Ovary (tissue), 9 donors: ENCODE data around the gene USP24. TPM values are rescaled to one million over a fixed set of nuclear protein-coding genes. Genes with fewer than 3 reads are reported as not detected.

ENCODE experiments used
- DNase-seq, 5 donors: peaks; one replicate each; pipeline ENCODE4 v3.0.0-alpha.2; 2019 to 2020
- H3K27ac ChIP-seq, 2 donors: fragments of 200-600 bp; one replicate each; pipeline versions ENCODE4 v1.5.1 to v1.8.0; 2019 to 2022
- H3K27me3 ChIP-seq: fragments of 200-600 bp; one replicate; pipeline ENCODE4 v1.8.0; 2022
- H3K36me3 ChIP-seq: fragments of 200-600 bp; sonication (generic); one replicate; pipeline ENCODE4 v1.5.1; 2019
- H3K4me1 ChIP-seq: one replicate; pipeline ENCODE4 v1.8.1; 2013; ENCODE audit warnings: mild to moderate bottlenecking, moderate library complexity; ENCODE audit not compliant: insufficient read depth
- H3K4me3 ChIP-seq: fragments of 200-600 bp; sonication (generic); one replicate; pipeline ENCODE4 v1.5.1; 2017
- H3K9me3 ChIP-seq, 2 donors: fragments of 200-600 bp in 1 of 2; sonication (generic) in 1 of 2; one replicate each; pipeline versions ENCODE4 v1.5.1 to v1.8.1; 2013 to 2019; ENCODE audit warnings: mild to moderate bottlenecking in 1 of 2, moderate library complexity in 1 of 2
- CTCF ChIP-seq, 3 donors: fragments of 450-650 bp in 2 of 3; fragments of 200-600 bp in 1 of 3; IDR thresholded peaks; one replicate each; pipeline versions ENCODE4 v1.5.1 to v1.8.0; 2016 to 2022; ENCODE audit warnings: antibody characterized with exemption in 3 of 3, mild to moderate bottlenecking in 1 of 3
- EP300 ChIP-seq: sonication (generic); formaldehyde crosslinking; IDR thresholded peaks from one replicate; pipeline ENCODE4 v1.6.1; 2017; ENCODE audit warnings: antibody characterized with exemption
- POLR2A ChIP-seq: fragments of 450-650 bp; IDR thresholded peaks from one replicate; pipeline ENCODE4 v1.6.1; 2017; ENCODE audit warnings: antibody characterized with exemption, mild to moderate bottlenecking, moderate library complexity
- WGBS, 3 donors: extraction: QIAGEN DNeasy Blood & Tissue Kit in 1 of 3; methylation state at CpG; one replicate each; pipeline versions ENCODE4 v1.1.5 to v1.1.7; 2013 to 2017; 5-methylcytosine and 5-hydroxymethylcytosine counted together
- intact Hi-C, 4 donors: fragments of 100-400 bp; cut with DNase I; formaldehyde crosslinking; loops; one replicate each; pipeline versions ENCODE4 v1.11.0 to v1.15.1; 2022 to 2023
- polyA plus RNA-seq, 2 donors: library from polyadenylated mRNA; stranded (reverse); fragments of 200-250 nt in 1 of 2; fragments of 350-450 nt in 1 of 2; fragmentation: Illumina TruSeq in 1 of 2; extraction: RNeasy Lipid Tissue Mini Kit (QIAGEN cat#74804) in 1 of 2; gene quantifications; one replicate each; pipeline ENCODE4 v1.2.3, GENCODE V29; 2013 to 2014
- total RNA-seq, 7 donors: library from RNA; depleted of rRNA in 2 of 7; stranded (reverse); fragments of >200 nt in 2 of 7; fragmentation: NEBNext Ultra II Directional in 3 of 7; extraction: Animal tissue kit (Norgen Biotek cat#: 25700) in 3 of 7; gene quantifications; one replicate each; pipeline versions ENCODE4 v1.1.0 to v1.2.4, GENCODE V29; 2016 to 2023
- donor health status: DM: no; HTN: no; CAD: no; lungs with moderate emphysema.
- donor health status: DM: no; HTN: no; CAD: no.
- donor health status: Bipolar disorder and iron deficiency.
- donor health status: DM: yes; HTN: yes; CAD: no.
- donor health status: DM: no; HTN: no; CAD: no.
- donor health status: DM: yes; HTN: yes; CAD: no.

USP24 gene
- total and polyA plus RNA-seq, 9 donors, result 11.5 to 51.4 (median 33.5) TPM

- no peaks in the 10 kb centered on the region for H3K9me3 ChIP-seq
- no peaks in the 10 kb centered on the region for H3K36me3 ChIP-seq
- H3K27ac ChIP-seq, result no peak overlapping the region
Observed at GRCh38 chr1:55225228-55225627, 10.1 kb upstream of the USP24 start.

DNA sequence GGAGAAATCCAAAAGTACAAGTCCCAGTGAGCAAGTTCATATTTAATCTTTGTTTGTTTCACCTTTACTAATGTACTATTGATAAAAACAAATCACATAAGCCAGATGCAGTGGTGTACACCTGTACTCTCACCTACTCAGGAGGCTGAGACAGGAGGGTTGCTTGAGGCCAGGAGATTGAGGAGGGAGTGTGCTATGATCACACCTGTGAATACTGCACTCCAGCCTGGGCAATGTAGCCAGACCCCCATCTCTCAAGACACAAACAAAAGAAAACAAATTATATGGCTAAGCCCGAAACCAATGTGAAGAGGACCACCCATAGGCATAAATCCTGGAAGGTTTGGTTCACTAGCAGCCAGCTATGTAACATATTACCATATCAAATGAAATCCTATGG, 9.6 kb upstream of the USP24 start:
- Histone ChIP-seq H3K4me3 (no peak overlapping the region), H3K27ac (no peak overlapping the region), H3K4me1 (no peaks in the 10 kb centered on the region), H3K36me3 (no peaks in the 10 kb centered on the region), H3K9me3 (no peaks in the 10 kb centered on the region), H3K27me3 (no peaks in the 10 kb centered on the region)
- intact Hi-C loops, result no loop called here
- WGBS, 3 donors, result 81 to 91% (median 90%) methylated on average over 1 of the region's 1 CpG
- no peak for TF ChIP-seq CTCF (IDR thresholded peaks at IDR 0.05)
- no peak for TF ChIP-seq POLR2A
- no peak for TF ChIP-seq EP300
- no peak for DNase-seq

More at GRCh38 chr1:55225228-55225627, 10.1 kb upstream of the USP24 start:
- intact Hi-C loops, result no loop called here
- no peak for TF ChIP-seq POLR2A
- TF ChIP-seq CTCF (IDR thresholded peaks at IDR 0.05), result no peak
- TF ChIP-seq EP300, result no peak
- no peaks in the 10 kb centered on the region for H3K4me1 ChIP-seq
- DNase-seq, result no peak
- no peaks in the 10 kb centered on the region for H3K27me3 ChIP-seq
- 48 to 62% (median 56%) methylated on average over 1 of the region's 1 CpG for WGBS, 3 donors
- H3K4me3 ChIP-seq, result no peak overlapping the region

GRCh38 chr1:55222152-55222551, 7.0 kb upstream of the USP24 start:
- no peak for TF ChIP-seq CTCF (IDR thresholded peaks at IDR 0.05)
- no peak for TF ChIP-seq EP300
- no peak for TF ChIP-seq POLR2A
- no peak overlapping the region for H3K27ac ChIP-seq
- H3K36me3 ChIP-seq, result no peaks in the 10 kb centered on the region
- H3K27me3 ChIP-seq, result no peaks in the 10 kb centered on the region
- intact Hi-C loops, result no loop called here
- no peak for DNase-seq
- WGBS, 3 donors, result 77 to 79% (median 79%) methylated on average over 6 of the region's 6 CpGs
- H3K4me3 ChIP-seq, result no peak overlapping the region
- no peaks in the 10 kb centered on the region for H3K9me3 ChIP-seq
- H3K4me1 ChIP-seq, result no peaks in the 10 kb centered on the region

GRCh38 chr1:55217226-55217986, 2.2 kb upstream of the USP24 start:
- no peaks in the 10 kb centered on the region for H3K9me3 ChIP-seq
- 61 to 67% (median 66%) methylated on average over 6 of the region's 6 CpGs for WGBS, 3 donors
- no peaks in the 10 kb centered on the region for H3K27me3 ChIP-seq
- intact Hi-C loops, result loop anchor here in 2 of 4 donors (10.0 kb wide), 1 partner anchor 73 kb away; no protein-coding TSS in a partner anchor
- peaks cover 5% of the 10 kb centered on the region for H3K4me1 ChIP-seq
- no peak overlapping the region for H3K27ac ChIP-seq
- no peak for TF ChIP-seq EP300
- TF ChIP-seq CTCF (IDR thresholded peaks at IDR 0.05), result no peak
- TF ChIP-seq POLR2A, result no peak
- no peak for DNase-seq
- no peaks in the 10 kb centered on the region for H3K36me3 ChIP-seq
- no peak overlapping the region for H3K4me3 ChIP-seq
